ENCODE data around the gene ASCC2.

Gene ASCC2

GRCh38 chr22:29750559-29751538 lies 87.2 kb downstream of the ASCC2 start:
- TF ChIP-seq USF1 (IDR thresholded peaks at IDR 0.05) = no peak
- no peak for TF ChIP-seq ZBTB7A (IDR thresholded peaks at IDR 0.05; ENCODE audit: low read depth)

DNA sequence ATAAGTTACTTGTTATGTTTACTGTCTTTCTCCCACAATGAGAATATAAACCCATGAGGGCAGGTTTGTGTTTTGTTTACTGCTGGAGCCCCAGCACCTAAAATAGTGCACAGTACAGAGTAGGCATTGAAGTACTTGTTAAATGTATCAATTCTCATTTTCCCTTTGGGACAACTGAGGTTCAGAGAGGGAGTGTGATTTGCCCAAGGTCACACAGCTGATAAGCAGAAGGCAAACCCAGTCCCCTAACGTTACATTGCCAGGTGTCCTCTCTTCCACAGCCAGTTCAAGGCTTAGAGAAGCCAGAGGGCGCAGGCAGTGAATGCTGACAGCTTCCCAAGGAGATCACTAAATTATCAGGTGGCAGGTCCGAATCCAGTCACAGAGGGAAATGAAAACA lies 88.0 kb downstream of the ASCC2 start:
- TF ChIP-seq EP300 (IDR thresholded peaks at IDR 0.05; ENCODE audit: borderline replicate concordance) = no peak
- TF ChIP-seq YY1 (IDR thresholded peaks at IDR 0.05; ENCODE audit: low read depth) = no peak
- no peak for TF ChIP-seq FOXM1 (IDR thresholded peaks at IDR 0.05; ENCODE audit: borderline replicate concordance, low read depth)
- no peak for TF ChIP-seq NFIC (IDR thresholded peaks at IDR 0.05)
- no peak for TF ChIP-seq REST (IDR thresholded peaks at IDR 0.05; ENCODE audit: low read depth)
- no peak for TF ChIP-seq RAD21 (IDR thresholded peaks at IDR 0.05; ENCODE audit: low read depth)
- no peak for TF ChIP-seq CREB1 (IDR thresholded peaks at IDR 0.05; ENCODE audit: low read depth)
- no peak for TF ChIP-seq EGR1 (IDR thresholded peaks at IDR 0.05)
- TF ChIP-seq USF1 (IDR thresholded peaks at IDR 0.05) = no peak
- no peak for TF ChIP-seq TEAD4 (IDR thresholded peaks at IDR 0.05)
- no peak for TF ChIP-seq TAF1 (IDR thresholded peaks at IDR 0.05; ENCODE audit: low read depth)
- TF ChIP-seq, protein P1, sequence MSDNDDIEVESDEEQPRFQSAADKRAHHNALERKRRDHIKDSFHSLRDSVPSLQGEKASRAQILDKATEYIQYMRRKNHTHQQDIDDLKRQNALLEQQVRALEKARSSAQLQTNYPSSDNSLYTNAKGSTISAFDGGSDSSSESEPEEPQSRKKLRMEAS (IDR thresholded peaks at IDR 0.05) = no peak
- TF ChIP-seq CEBPB (IDR thresholded peaks at IDR 0.05) = no peak
- TF ChIP-seq ZBTB7A (IDR thresholded peaks at IDR 0.05; ENCODE audit: low read depth) = no peak
- TF ChIP-seq TCF12 (IDR thresholded peaks at IDR 0.05; ENCODE audit: low read depth) = no peak

GRCh38 chr22:29748248-29748893 lies 89.7 kb downstream of the ASCC2 start:
- TF ChIP-seq TEAD4 (IDR thresholded peaks at IDR 0.05) (no peak), YY1 (IDR thresholded peaks at IDR 0.05; ENCODE audit: low read depth) (no peak), NFIC (IDR thresholded peaks at IDR 0.05) (no peak), EGR1 (IDR thresholded peaks at IDR 0.05) (no peak), CREB1 (IDR thresholded peaks at IDR 0.05; ENCODE audit: low read depth) (no peak)

DNA sequence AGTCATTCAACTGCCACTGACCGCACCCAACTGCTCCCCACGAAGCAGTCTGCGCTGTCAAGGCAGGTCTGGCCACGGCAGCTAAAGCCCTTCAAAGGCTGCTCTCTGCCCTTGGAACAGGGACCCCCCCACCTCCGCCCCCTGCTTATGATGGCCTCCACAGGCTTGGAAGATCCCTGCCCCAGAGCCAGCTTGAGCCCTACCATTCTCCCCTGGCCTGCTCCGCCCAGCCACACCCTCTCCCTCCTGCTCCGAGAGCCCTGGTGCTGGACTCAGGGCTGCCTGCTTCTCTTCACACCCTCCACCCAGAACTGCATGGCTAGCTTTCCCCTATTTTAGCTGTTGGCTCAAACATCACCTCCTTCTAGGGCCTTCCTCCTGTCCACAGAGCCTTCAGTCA lies 90.2 kb downstream of the ASCC2 start:
- TF ChIP-seq CEBPB (IDR thresholded peaks at IDR 0.05) = no peak
- TF ChIP-seq YY1 (IDR thresholded peaks at IDR 0.05; ENCODE audit: low read depth) = no peak
- TF ChIP-seq, protein P1 (IDR thresholded peaks at IDR 0.05) = no peak
- no peak for TF ChIP-seq TCF12 (IDR thresholded peaks at IDR 0.05; ENCODE audit: low read depth)
- no peak for TF ChIP-seq CREB1 (IDR thresholded peaks at IDR 0.05; ENCODE audit: low read depth)
- TF ChIP-seq EP300 (IDR thresholded peaks at IDR 0.05; ENCODE audit: borderline replicate concordance) = no peak
- no peak for TF ChIP-seq TAF1 (IDR thresholded peaks at IDR 0.05; ENCODE audit: low read depth)
- no peak for TF ChIP-seq REST (IDR thresholded peaks at IDR 0.05; ENCODE audit: low read depth)
- TF ChIP-seq ZBTB7A (IDR thresholded peaks at IDR 0.05; ENCODE audit: low read depth) = no peak
- no peak for TF ChIP-seq FOXM1 (IDR thresholded peaks at IDR 0.05; ENCODE audit: borderline replicate concordance, low read depth)
- no peak for TF ChIP-seq NFIC (IDR thresholded peaks at IDR 0.05)

DNA sequence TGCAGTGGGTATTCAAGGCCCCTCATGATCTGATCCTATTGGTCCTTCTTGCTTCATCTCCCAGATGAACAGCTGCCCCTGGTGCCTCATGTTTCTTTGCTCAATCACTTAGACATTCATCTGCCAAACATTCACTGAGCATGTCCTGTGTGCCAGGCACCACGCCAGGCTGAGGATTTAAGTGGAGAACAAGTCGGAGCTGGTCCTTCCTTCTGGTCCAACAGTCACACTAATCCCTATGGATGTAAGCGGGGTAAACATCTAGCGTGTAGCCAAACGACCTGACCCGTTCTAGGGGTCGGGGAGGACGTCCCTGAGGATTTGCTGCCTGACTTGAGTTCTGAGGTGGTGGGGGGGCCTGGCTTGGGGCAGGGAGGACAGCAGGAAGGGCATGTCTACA lies 93.2 kb downstream of the ASCC2 start:
- TF ChIP-seq CEBPB (IDR thresholded peaks at IDR 0.05) (no peak), ZBTB7A (IDR thresholded peaks at IDR 0.05; ENCODE audit: low read depth) (no peak), TEAD4 (IDR thresholded peaks at IDR 0.05) (no peak), EP300 (IDR thresholded peaks at IDR 0.05; ENCODE audit: borderline replicate concordance) (no peak), YY1 (IDR thresholded peaks at IDR 0.05; ENCODE audit: low read depth) (no peak), REST (IDR thresholded peaks at IDR 0.05; ENCODE audit: low read depth) (no peak), TCF12 (IDR thresholded peaks at IDR 0.05; ENCODE audit: low read depth) (no peak), TAF1 (IDR thresholded peaks at IDR 0.05; ENCODE audit: low read depth) (no peak), NFIC (IDR thresholded peaks at IDR 0.05) (no peak)
